ENCODE results near the gene CFAP77. TPM values are rescaled to one million over a fixed set of nuclear protein-coding genes. Genes with fewer than 3 reads are reported as not detected.

Gene CFAP77
- total RNA-seq, 2 experiments from 2014 or later, result not detected

DNA sequence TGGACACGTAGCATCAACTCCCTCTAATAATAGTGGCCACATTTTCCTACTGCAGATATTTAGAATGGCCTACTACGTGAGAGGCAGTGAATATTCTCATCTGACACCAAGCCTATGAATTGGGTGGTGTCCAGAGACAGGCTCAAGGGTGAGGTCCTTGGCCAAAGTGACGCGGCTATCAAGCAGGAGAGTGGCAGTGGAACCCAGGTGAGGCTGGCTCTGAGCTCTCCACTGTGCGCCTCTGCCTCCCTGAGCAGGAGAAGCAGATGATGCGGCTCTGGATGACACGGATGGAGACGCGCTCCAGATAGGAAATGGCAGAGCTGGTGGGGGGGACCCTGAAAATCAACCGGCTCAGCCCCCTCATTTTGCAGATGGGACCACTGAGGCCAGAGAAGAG, 69.7 kb downstream of the CFAP77 start:
- Mint-ChIP-seq H3K36me3 (ENCODE audit: low read depth) (no peaks in the 10 kb centered on the region), H3K27ac (no peak overlapping the region), H3K27me3 (ENCODE audit: low read depth) (peaks cover 56% of the 10 kb centered on the region), H3K9me3 (ENCODE audit: insufficient read depth) (no peaks in the 10 kb centered on the region), H3K4me1 (ENCODE audit: low read depth) (no peaks in the 10 kb centered on the region), H3K4me3 (no peak overlapping the region)
- ChIA-PET POLR2A (no interaction called here), CTCF (no interaction called here)
- DNase-seq (no peak), ATAC-seq (no peak)

DNA sequence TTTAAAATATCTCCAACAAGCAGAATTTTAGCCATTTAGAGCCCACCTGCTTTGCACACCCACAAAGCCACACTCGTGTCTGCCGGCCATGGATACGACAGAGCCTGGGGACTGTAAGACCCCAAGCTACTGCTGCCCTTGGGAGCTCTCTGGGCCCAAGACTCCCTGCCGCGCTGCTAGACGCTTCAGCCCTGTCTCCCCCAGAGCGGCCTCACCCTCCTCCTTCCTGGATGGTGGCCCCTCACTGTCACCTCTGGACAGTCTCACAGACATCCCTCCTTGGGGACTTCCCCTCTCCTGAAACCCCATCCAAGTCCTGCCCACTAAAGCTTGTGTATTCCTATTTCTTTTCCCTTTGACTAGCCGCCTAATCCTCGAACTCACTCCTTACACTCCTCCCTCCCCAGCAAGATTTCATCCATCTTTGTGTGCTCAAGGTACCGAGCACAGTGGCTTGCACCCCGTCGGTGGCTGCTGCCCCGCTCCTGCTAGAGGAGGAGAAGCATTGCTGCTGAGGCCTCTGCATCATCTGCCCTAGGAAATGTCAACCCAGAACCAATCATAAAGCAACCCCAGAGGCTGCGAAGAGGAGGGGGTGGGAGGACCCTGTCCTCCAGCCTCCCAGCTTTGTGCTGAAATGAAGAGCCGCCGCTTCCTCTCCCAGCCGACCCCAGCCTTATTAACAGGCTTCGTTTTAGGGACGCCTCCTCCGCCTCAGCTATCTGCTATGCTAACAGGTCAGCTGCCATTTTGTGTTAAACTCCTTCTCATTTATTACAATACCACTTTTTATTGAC, 71.2 kb downstream of the CFAP77 start:
- POLR2A ChIA-PET, result no interaction called here

GRCh38 chr9:132482196-132482813, 72.3 kb downstream of the CFAP77 start:
- no peak overlapping the region for H3K27ac Mint-ChIP-seq
- DNase-seq (no peak), ATAC-seq (no peak)
- H3K9me3 Mint-ChIP-seq (ENCODE audit: insufficient read depth), result no peaks in the 10 kb centered on the region
- CTCF ChIA-PET, result no interaction called here
- POLR2A ChIA-PET, result no interaction called here
- H3K27me3 Mint-ChIP-seq (ENCODE audit: low read depth), result peaks cover 47% of the 10 kb centered on the region
- peaks cover 12% of the 10 kb centered on the region for H3K4me1 Mint-ChIP-seq (ENCODE audit: low read depth)
- H3K36me3 Mint-ChIP-seq (ENCODE audit: low read depth), result peaks cover 2% of the 10 kb centered on the region
- H3K4me3 Mint-ChIP-seq, result no peak overlapping the region

More for the DNA sequence above, 71.2 kb downstream of the CFAP77 start:
- Mint-ChIP-seq H3K27ac (no peak overlapping the region), H3K27me3 (ENCODE audit: low read depth) (peaks cover 53% of the 10 kb centered on the region), H3K4me3 (no peak overlapping the region), H3K9me3 (ENCODE audit: insufficient read depth) (no peaks in the 10 kb centered on the region), H3K4me1 (ENCODE audit: low read depth) (peaks cover 2% of the 10 kb centered on the region), H3K36me3 (ENCODE audit: low read depth) (no peaks in the 10 kb centered on the region)
- DNase-seq (no peak), ATAC-seq (no peak)
- CTCF ChIA-PET, result no interaction called here

DNA sequence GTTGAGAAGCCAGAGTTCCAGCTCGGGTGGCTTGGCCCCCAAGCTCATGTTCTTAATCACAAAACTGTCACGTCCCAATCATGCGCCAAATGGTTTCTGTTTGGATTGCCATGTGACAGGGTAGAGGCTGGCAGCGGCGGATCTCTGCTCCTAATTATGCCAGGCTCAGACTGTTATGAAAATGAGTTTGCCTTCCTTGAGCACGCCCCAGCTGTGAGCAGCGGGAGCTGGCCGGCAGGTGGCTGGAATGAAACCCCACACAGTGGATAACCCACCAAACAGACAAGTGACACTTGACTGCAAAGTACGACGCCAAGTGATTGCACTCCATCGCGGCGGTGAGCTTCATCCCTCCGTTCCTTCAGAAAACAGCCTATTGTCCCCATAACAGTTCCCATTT, 75.4 kb downstream of the CFAP77 start:
- Mint-ChIP-seq H3K27ac (no peak overlapping the region), H3K4me3 (no peak overlapping the region), H3K36me3 (ENCODE audit: low read depth) (peaks cover 2% of the 10 kb centered on the region), H3K27me3 (ENCODE audit: low read depth) (peaks cover 46% of the 10 kb centered on the region), H3K4me1 (ENCODE audit: low read depth) (peaks cover 34% of the 10 kb centered on the region), H3K9me3 (ENCODE audit: insufficient read depth) (no peaks in the 10 kb centered on the region)
- ATAC-seq (no peak), DNase-seq (no peak)
- CTCF ChIA-PET, result interaction anchor here (1.2 to 4.4 kb wide), 2 partner anchors 22 to 74 kb away, joined by 3 to 33 read pairs; partner anchors contain the start of gene CFAP77
- POLR2A ChIA-PET, result interaction anchor here (1.6 to 2.4 kb wide), 2 partner anchors 9 to 284 kb away, joined by 6 to 10 read pairs; no protein-coding TSS in a partner anchor

GRCh38 chr9:132486706-132487350, 76.8 kb downstream of the CFAP77 start:
- Mint-ChIP-seq H3K36me3 (ENCODE audit: low read depth) (peaks cover 2% of the 10 kb centered on the region), H3K9me3 (ENCODE audit: insufficient read depth) (no peaks in the 10 kb centered on the region), H3K4me3 (peak overlapping the region; percentile 60), H3K27me3 (ENCODE audit: low read depth) (peaks cover 48% of the 10 kb centered on the region), H3K27ac (peak overlapping the region; percentile 98), H3K4me1 (ENCODE audit: low read depth) (peaks cover 34% of the 10 kb centered on the region)
- POLR2A ChIA-PET, result interaction anchor here (0.7 to 2.4 kb wide), 3 partner anchors 10 to 283 kb away, joined by 3 to 10 read pairs (median 6); no protein-coding TSS in a partner anchor
- peak; percentile 79 for DNase-seq
- CTCF ChIA-PET, result interaction anchor here (1.8 to 5.2 kb wide), 3 partner anchors 14 to 75 kb away, joined by 4 to 34 read pairs (median 33); partner anchors contain the start of gene CFAP77
- peak; percentile 91 for ATAC-seq

- Mint-ChIP-seq H3K4me3 (peak overlapping the region; percentile 60), H3K4me1 (ENCODE audit: low read depth) (peaks cover 34% of the 10 kb centered on the region), H3K27ac (peak overlapping the region; percentile 98), H3K9me3 (ENCODE audit: insufficient read depth) (no peaks in the 10 kb centered on the region), H3K27me3 (ENCODE audit: low read depth) (peaks cover 45% of the 10 kb centered on the region), H3K36me3 (ENCODE audit: low read depth) (peaks cover 2% of the 10 kb centered on the region)
- DNase-seq (peak; percentile 67), ATAC-seq (peak; percentile 72)
- CTCF ChIA-PET, result interaction anchor here (1.4 to 5.2 kb wide), 6 partner anchors 10 to 414 kb away, joined by 3 to 34 read pairs (median 5); partner anchors contain the start of gene CFAP77
- POLR2A ChIA-PET, result interaction anchor here (2.4 kb wide), 1 partner anchor 282 kb away, joined by 10 read pairs; no protein-coding TSS in a partner anchor
Observed at GRCh38 chr9:132487351-132487791, 77.4 kb downstream of the CFAP77 start.

DNA sequence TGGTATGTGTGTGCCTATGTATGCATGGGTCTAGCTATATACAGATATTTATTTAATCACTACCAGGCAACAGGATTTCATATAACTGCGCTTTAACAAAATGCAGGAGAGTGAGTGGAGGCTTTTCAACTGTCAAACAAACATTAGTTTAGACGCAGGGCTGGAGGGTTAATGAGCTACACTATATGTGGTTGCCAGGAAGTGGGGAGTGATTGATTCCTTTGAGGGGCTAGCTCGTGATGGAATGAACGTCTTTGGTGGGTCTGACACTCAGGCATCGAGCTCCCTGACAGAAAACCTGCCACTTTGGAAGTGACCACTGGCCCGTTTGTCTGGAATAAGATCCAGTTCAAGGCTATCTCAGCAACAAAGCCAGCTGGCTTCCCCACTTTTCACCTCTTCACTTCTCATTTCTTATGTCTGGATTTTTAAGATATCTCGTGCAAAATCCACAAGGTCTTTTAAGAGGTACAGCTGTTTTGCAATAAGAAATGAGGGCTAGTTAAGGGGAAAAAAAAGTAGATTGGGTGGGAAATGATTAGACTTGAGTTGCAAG, 78.0 kb downstream of the CFAP77 start:
- Mint-ChIP-seq H3K4me1 (ENCODE audit: low read depth) (peaks cover 34% of the 10 kb centered on the region), H3K36me3 (ENCODE audit: low read depth) (peaks cover 2% of the 10 kb centered on the region), H3K9me3 (ENCODE audit: insufficient read depth) (no peaks in the 10 kb centered on the region), H3K27me3 (ENCODE audit: low read depth) (peaks cover 50% of the 10 kb centered on the region), H3K27ac (peak overlapping the region; percentile 98), H3K4me3 (peak overlapping the region; percentile 60)
- ChIA-PET POLR2A (interaction anchor here (2.4 kb wide), 1 partner anchor 281 kb away, joined by 10 read pairs; no protein-coding TSS in a partner anchor), CTCF (interaction anchor here (1.4 to 5.2 kb wide), 7 partner anchors 9 to 413 kb away, joined by 3 to 34 read pairs (median 4); partner anchors contain the start of gene CFAP77)
- DNase-seq (no peak), ATAC-seq (no peak)

- ChIA-PET CTCF (interaction anchor here (0.7 to 5.2 kb wide), 9 partner anchors 9 to 413 kb away, joined by 3 to 34 read pairs (median 4); partner anchors contain the start of gene CFAP77), POLR2A (no interaction called here)
- peaks cover 47% of the 10 kb centered on the region for H3K27me3 Mint-ChIP-seq (ENCODE audit: low read depth)
- peak overlapping the region; percentile 98 for H3K27ac Mint-ChIP-seq
- DNase-seq (no peak), ATAC-seq (no peak)
- peaks cover 34% of the 10 kb centered on the region for H3K4me1 Mint-ChIP-seq (ENCODE audit: low read depth)
- no peaks in the 10 kb centered on the region for H3K9me3 Mint-ChIP-seq (ENCODE audit: insufficient read depth)
- peaks cover 2% of the 10 kb centered on the region for H3K36me3 Mint-ChIP-seq (ENCODE audit: low read depth)
- H3K4me3 Mint-ChIP-seq, result no peak overlapping the region
Observed at GRCh38 chr9:132488626-132489025, 78.6 kb downstream of the CFAP77 start.

- Mint-ChIP-seq H3K4me1 (ENCODE audit: low read depth) (peaks cover 34% of the 10 kb centered on the region), H3K27me3 (ENCODE audit: low read depth) (peaks cover 45% of the 10 kb centered on the region), H3K27ac (no peak overlapping the region), H3K36me3 (ENCODE audit: low read depth) (peaks cover 2% of the 10 kb centered on the region), H3K4me3 (no peak overlapping the region), H3K9me3 (ENCODE audit: insufficient read depth) (no peaks in the 10 kb centered on the region)
- ATAC-seq (no peak), DNase-seq (no peak)
- CTCF ChIA-PET, result interaction anchor here (1.0 to 5.2 kb wide), 3 partner anchors 10 to 78 kb away, joined by 3 to 34 read pairs (median 3); no protein-coding TSS in a partner anchor
- POLR2A ChIA-PET, result no interaction called here
Observed at GRCh38 chr9:132489536-132489935, 79.5 kb downstream of the CFAP77 start.

DNA sequence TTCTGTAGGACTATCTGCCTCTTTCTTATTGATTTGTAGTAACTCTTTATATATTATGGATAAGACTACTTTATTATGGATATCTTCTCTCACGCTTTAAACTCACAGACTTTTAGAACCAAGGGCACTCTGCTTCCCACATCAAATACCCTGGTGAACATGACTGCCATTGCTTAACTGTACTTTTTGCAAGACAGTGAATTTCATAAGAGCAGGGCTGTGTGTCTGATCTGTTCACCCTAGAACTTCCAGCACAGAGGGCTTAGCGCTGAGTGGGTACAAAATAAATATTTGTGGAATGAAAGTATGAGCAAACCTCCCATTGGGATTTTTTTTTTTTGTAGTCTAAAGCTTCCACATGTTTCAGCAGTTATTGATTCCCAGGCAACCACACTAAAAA, 84.8 kb downstream of the CFAP77 start:
- Mint-ChIP-seq H3K4me3 (no peak overlapping the region), H3K27ac (no peak overlapping the region), H3K9me3 (ENCODE audit: insufficient read depth) (no peaks in the 10 kb centered on the region), H3K4me1 (ENCODE audit: low read depth) (no peaks in the 10 kb centered on the region), H3K36me3 (ENCODE audit: low read depth) (no peaks in the 10 kb centered on the region), H3K27me3 (ENCODE audit: low read depth) (peaks cover 61% of the 10 kb centered on the region)
- ChIA-PET CTCF (no interaction called here), POLR2A (no interaction called here)
- ATAC-seq (no peak), DNase-seq (no peak)

DNA sequence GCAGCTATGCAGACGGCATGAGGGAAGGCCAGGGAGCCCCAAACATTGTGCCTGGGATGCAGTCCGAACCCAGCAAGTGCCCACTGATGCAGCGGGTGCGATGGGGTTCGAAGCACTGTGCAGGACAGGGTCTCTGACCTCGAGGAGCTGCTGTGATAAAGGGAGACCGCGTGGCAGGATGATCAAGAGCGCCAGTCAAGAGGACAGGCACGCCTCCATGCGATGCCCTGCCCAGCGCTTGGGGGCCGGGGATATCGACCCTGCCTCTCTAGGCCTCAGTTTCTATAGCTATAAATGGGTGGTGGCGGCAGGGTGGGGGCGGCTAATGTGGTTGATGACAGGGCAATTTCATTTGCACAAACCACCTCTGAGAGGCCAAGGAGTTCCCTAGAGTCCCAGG, 87.7 kb downstream of the CFAP77 start:
- POLR2A ChIA-PET, result no interaction called here

More for the DNA sequence above, 87.7 kb downstream of the CFAP77 start:
- Mint-ChIP-seq H3K36me3 (ENCODE audit: low read depth) (no peaks in the 10 kb centered on the region), H3K4me1 (ENCODE audit: low read depth) (no peaks in the 10 kb centered on the region), H3K9me3 (ENCODE audit: insufficient read depth) (no peaks in the 10 kb centered on the region), H3K4me3 (no peak overlapping the region), H3K27me3 (ENCODE audit: low read depth) (peaks cover 47% of the 10 kb centered on the region), H3K27ac (no peak overlapping the region)
- CTCF ChIA-PET, result interaction anchor here (1.0 kb wide), 1 partner anchor 10 kb away, joined by 4 read pairs; no protein-coding TSS in a partner anchor
- DNase-seq, result no peak
- no peak for ATAC-seq

All from activated CD8-positive, alpha-beta T cell treated with anti-CD3 and anti-CD28 coated beads, Interleukin-2, amount 10 ng/mL, durations not matched to agents 7 days and 5 days (primary cell).